Osteocyte (in vitro differentiated cells): ENCODE measurements around the gene MEG3. TPM values are rescaled to one million over a fixed set of nuclear protein-coding genes. Genes with fewer than 3 reads are reported as not detected.

Experiments used
- DNase-seq: peaks from one replicate; pipeline ENCODE4 v3.0.0; 2021; ENCODE audit warnings: mixed read lengths; ENCODE audit not compliant: unreplicated experiment; ENCODE audit errors: extremely low spot score
- H3K27ac Mint-ChIP-seq: one replicate; pipeline ENCODE4 v1.8.0; 2021; ENCODE audit warnings: mild to moderate bottlenecking, mixed read lengths; ENCODE audit not compliant: unreplicated experiment
- H3K27me3 Mint-ChIP-seq: one replicate; pipeline ENCODE4 v1.8.0; 2021; ENCODE audit warnings: mixed read lengths; ENCODE audit not compliant: unreplicated experiment
- H3K36me3 Mint-ChIP-seq: one replicate; pipeline ENCODE4 v1.8.0; 2021; ENCODE audit warnings: mixed read lengths; ENCODE audit not compliant: unreplicated experiment
- H3K4me1 Mint-ChIP-seq: one replicate; pipeline ENCODE4 v1.8.0; 2021; ENCODE audit warnings: mixed read lengths; ENCODE audit not compliant: unreplicated experiment
- H3K4me3 Mint-ChIP-seq: one replicate; pipeline ENCODE4 v1.8.0; 2021; ENCODE audit warnings: mild to moderate bottlenecking, moderate library complexity, mixed read lengths; ENCODE audit not compliant: unreplicated experiment
- H3K9me3 Mint-ChIP-seq: one replicate; pipeline ENCODE4 v1.8.0; 2021; ENCODE audit warnings: mixed read lengths; ENCODE audit not compliant: unreplicated experiment
- CTCF ChIP-seq: fragments of 200-600 bp; sonication (generic); IDR thresholded peaks from 2 replicates; pipeline ENCODE4 v1.5.0; 2021; ENCODE audit warnings: antibody characterized with exemption, mild to moderate bottlenecking, moderate library complexity
- total RNA-seq: library from RNA; stranded (reverse); gene quantifications from 2 replicates; pipeline ENCODE4 v1.2.1, GENCODE V29; 2021

MEG3 gene
- total RNA-seq, 1 donor from 2014 or later: not detected

GRCh38 chr14:100864960-100865681 lies 39.2 kb downstream of the MEG3 start:
- Mint-ChIP-seq H3K27ac (no peak overlapping the region), H3K4me3 (no peak overlapping the region), H3K4me1 (no peaks in the 10 kb centered on the region), H3K27me3 (no peaks in the 10 kb centered on the region), H3K9me3 (no peaks in the 10 kb centered on the region), H3K36me3 (no peaks in the 10 kb centered on the region)
- DNase-seq: no peak
- no peak for TF ChIP-seq CTCF

DNA sequence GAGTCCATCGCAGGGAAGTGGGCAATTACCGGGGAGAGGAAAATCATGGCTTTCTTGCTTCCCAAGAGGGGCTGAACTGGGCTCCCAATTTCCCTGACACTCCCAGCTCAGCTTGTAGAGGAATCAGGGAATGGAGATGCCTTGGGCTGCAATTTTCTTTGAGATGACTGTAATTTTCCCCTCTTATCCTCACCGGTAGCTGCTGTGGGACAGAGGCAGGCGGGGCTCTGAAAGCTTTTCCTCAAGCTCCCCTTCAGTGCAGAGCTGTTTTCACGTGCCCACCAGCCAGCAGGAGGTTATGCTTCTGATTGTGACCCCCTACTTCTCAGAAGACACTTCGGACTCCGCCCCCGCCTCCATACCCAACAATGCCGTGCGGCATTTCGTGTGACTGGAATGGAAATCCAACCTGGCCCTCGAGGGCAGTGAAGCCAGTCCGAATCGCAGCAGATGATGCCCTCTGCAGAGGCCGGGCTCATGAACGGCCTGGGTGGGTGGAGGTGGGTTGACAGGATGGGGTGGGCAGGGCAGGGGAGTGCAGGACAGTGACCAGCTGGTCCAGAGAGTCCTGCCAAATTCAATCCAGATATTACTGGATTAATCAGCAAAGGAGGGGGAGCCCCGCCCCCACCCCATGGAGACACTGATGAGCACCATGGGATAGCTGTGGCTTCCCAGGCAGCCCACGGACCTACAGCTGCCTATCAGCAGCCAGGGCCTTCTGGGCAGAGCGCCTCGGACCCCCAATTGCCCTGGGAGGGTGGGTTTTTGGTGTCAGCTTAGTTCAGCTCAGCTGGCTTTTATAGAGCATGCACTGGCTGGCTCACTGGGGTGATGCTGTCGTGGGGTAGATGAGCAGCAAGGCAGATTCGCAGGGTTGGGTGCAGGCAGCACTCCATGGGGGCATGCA lies 40.0 kb downstream of the MEG3 start:
- Mint-ChIP-seq H3K4me3 (no peak overlapping the region), H3K27ac (no peak overlapping the region), H3K36me3 (no peaks in the 10 kb centered on the region), H3K27me3 (no peaks in the 10 kb centered on the region), H3K9me3 (no peaks in the 10 kb centered on the region), H3K4me1 (no peaks in the 10 kb centered on the region)
- TF ChIP-seq CTCF: no peak
- DNase-seq: no peak

DNA sequence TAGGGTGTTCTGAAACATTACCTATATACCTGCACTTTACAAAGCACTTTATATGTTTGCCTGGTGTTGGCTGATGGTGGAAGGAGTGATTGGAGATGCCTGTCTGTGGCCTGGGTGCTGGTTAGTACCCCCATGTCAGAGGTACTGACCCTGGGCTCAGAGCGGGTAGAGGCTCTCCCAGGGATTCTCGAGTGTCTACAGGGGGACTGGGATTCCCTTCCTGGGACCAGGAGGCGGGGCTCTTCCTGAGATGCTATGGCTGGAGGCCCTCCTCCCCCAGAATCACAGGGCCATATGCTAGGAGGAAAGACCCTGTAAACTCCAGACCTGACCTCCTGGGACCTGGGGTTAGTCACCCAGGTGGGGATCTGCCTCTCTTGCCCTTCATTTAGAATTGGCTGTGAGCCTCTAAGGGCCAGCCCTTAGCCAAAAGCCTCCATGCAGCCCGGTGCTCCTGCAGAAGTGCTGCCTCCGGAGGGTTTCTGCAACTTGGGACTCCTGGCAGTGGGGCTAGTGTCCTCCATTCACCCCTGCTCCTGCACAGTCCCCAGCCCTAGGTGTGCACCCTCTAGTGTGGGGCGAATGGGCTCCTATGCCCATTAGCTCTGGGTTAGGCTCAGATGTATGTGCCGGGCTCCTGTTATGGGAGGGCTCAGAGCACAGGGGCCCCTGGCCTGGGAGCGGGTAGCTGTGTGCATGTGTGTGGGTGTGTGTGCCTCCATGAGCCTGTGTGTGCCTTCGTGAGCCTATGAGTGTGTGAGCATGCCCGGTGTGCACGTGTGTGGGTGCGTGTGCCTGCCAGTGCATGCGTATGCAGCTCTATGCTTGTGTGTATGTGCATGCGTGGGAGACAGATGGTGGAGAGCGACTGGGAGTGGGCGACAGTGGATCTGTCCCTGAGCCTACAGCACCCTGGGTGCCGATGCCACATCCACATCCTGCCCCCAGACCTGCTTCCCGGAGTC lies 41.0 kb downstream of the MEG3 start:
- DNase-seq: no peak
- H3K36me3 Mint-ChIP-seq: no peaks in the 10 kb centered on the region
- H3K27ac Mint-ChIP-seq: no peak overlapping the region

DNA sequence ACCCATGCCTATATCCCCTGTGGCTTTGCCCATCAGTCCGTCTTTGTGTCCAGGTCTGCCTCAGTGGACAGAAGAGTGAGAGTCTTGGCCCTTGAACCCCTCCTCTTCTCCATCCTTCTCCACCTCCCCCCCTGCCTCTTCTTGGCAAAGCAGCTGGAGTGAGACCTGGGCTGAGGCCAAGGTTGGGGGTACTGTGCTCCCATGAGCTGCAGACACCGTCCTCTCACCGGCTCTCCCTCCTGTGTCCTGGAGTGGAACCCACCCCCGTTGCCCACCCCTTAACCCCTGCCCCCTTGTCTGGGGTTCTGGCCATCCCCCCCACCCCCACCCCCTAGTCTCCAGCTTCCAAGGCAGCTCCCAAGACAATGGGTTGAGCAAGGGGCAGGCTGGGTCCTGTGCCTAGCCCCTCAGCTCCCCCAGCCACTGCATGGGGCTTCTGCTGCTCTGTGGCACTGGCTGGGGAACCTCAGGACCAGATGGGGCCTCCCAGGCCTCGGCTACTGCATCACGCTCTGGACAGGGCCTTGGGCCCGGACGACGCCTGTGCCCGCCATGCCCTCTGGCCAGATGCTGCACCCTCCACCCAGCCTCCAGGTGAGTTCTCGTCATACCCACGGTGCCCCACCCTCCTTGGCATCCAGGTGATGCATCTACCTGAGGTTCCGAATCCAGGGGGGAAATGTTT lies 41.9 kb downstream of the MEG3 start:
- peaks cover 8% of the 10 kb centered on the region for H3K9me3 Mint-ChIP-seq
- H3K4me1 Mint-ChIP-seq: no peaks in the 10 kb centered on the region
- no peak for TF ChIP-seq CTCF
- H3K27ac Mint-ChIP-seq: no peak overlapping the region
- no peak overlapping the region for H3K4me3 Mint-ChIP-seq
- H3K36me3 Mint-ChIP-seq: no peaks in the 10 kb centered on the region
- DNase-seq: no peak
- H3K27me3 Mint-ChIP-seq: no peaks in the 10 kb centered on the region

More for the DNA sequence above, 41.0 kb downstream of the MEG3 start:
- no peaks in the 10 kb centered on the region for H3K4me1 Mint-ChIP-seq
- H3K4me3 Mint-ChIP-seq: no peak overlapping the region
- H3K9me3 Mint-ChIP-seq: peaks cover 3% of the 10 kb centered on the region
- no peak for TF ChIP-seq CTCF
- no peaks in the 10 kb centered on the region for H3K27me3 Mint-ChIP-seq
